CD14-positive monocyte (primary cell): Measurements from ENCODE around the gene BTBD1. TPM values are rescaled to one million over a fixed set of nuclear protein-coding genes. Genes with fewer than 3 reads are reported as not detected.
A peak's percentile ranks its signal among the peaks of the same experiment; 100 is the strongest.

Experiments used
- DNase-seq, 3 donors: peaks; one replicate each; pipeline ENCODE4 v3.0.0-alpha.2; 2011 to 2022
- H2AFZ ChIP-seq: 2 replicates; pipeline ENCODE4 v1.6.0; 2012; ENCODE audit warnings: mild to moderate bottlenecking, low read depth, low read length, inconsistent platforms; ENCODE audit not compliant: insufficient read depth, poor library complexity, severe bottlenecking
- H3K27ac ChIP-seq, 2 donors: 1 replicate in 1 of 2; 2 replicates in 1 of 2; pipeline ENCODE4 v1.5.1; 2012 to 2013; ENCODE audit warnings: low read length in 2 of 2, control low read depth in 1 of 2, inconsistent platforms in 1 of 2, low read depth in 1 of 2, mild to moderate bottlenecking in 1 of 2
- H3K27me3 ChIP-seq, 2 donors: one replicate each; pipeline versions ENCODE4 v1.6.0 to v1.6.1; 2011 to 2013; ENCODE audit warnings: low read length in 2 of 2; ENCODE audit not compliant: control insufficient read depth in 2 of 2, insufficient read depth in 2 of 2
- H3K36me3 ChIP-seq, 2 donors: replicated peaks in 1 of 2; 1 replicate in 1 of 2; 2 replicates in 1 of 2; pipeline versions ENCODE4 v1.5.1 to v1.6.1; 2012 to 2013; ENCODE audit warnings: low read length in 2 of 2, control low read depth in 1 of 2, inconsistent platforms in 1 of 2, mild to moderate bottlenecking in 1 of 2; ENCODE audit not compliant: insufficient read depth in 2 of 2, control insufficient read depth in 1 of 2
- H3K4me1 ChIP-seq, 2 donors: 1 replicate in 1 of 2; 2 replicates in 1 of 2; pipeline versions ENCODE4 v1.5.1 to v1.6.1; 2012 to 2013; ENCODE audit warnings: low read length in 2 of 2, control low read depth in 1 of 2, inconsistent platforms in 1 of 2, mild to moderate bottlenecking in 1 of 2, moderate library complexity in 1 of 2; ENCODE audit not compliant: insufficient read depth in 2 of 2, control insufficient read depth in 1 of 2
- H3K4me2 ChIP-seq: replicated peaks from 2 replicates; pipeline ENCODE3; 2012; ENCODE audit warnings: low read length, moderate library complexity, mild to moderate bottlenecking; ENCODE audit not compliant: poor library complexity, severe bottlenecking; ENCODE audit errors: extremely low read depth
- H3K4me3 ChIP-seq, 3 experiments: fragments of 200-600 bp in 1 of 3; sonication (generic) in 1 of 3; replicated peaks in 1 of 3; 1 replicate in 2 of 3; 2 replicates in 1 of 3; pipeline ENCODE4 v1.5.1; 2011 to 2013; ENCODE audit warnings: low read length in 3 of 3, mild to moderate bottlenecking in 3 of 3, control low read depth in 2 of 3, low read depth in 2 of 3, inconsistent platforms in 1 of 3, moderate library complexity in 1 of 3
- H3K79me2 ChIP-seq: 2 replicates; pipeline ENCODE4 v1.6.0; 2012; ENCODE audit warnings: mild to moderate bottlenecking, control low read depth, inconsistent platforms, low read length, moderate library complexity; ENCODE audit not compliant: insufficient read depth
- H3K9ac ChIP-seq: 2 replicates; pipeline ENCODE4 v1.6.0; 2017; ENCODE audit warnings: low read length, mild to moderate bottlenecking; ENCODE audit not compliant: insufficient read depth, poor library complexity, severe bottlenecking
- H3K9me3 ChIP-seq, 2 donors: replicated peaks in 1 of 2; 1 replicate in 1 of 2; 2 replicates in 1 of 2; pipeline versions ENCODE4 v1.5.1 to v1.6.1; 2012 to 2013; ENCODE audit warnings: low read length in 2 of 2, control low read depth in 1 of 2; ENCODE audit not compliant: control insufficient read depth in 1 of 2, insufficient read depth in 1 of 2
- H4K20me1 ChIP-seq: 2 replicates; pipeline ENCODE4 v1.6.0; 2012; ENCODE audit warnings: mild to moderate bottlenecking, low read length, control low read depth, moderate library complexity; ENCODE audit not compliant: insufficient read depth
- H3K27ac Mint-ChIP-seq, 7 donors: one replicate each; pipeline ENCODE4 v1.8.0; 2020; ENCODE audit warnings: mild to moderate bottlenecking in 7 of 7, mixed read lengths in 7 of 7, moderate library complexity in 6 of 7, inconsistent platforms in 2 of 7
- H3K27me3 Mint-ChIP-seq, 3 donors: one replicate each; pipeline ENCODE4 v1.8.0; 2021 to 2022; ENCODE audit warnings: low read depth in 3 of 3, mild to moderate bottlenecking in 3 of 3, mixed read lengths in 3 of 3, moderate library complexity in 3 of 3, inconsistent platforms in 1 of 3
- H3K36me3 Mint-ChIP-seq, 2 donors: one replicate each; pipeline ENCODE4 v1.8.0; 2020; ENCODE audit warnings: mixed read lengths in 2 of 2, inconsistent platforms in 1 of 2, mild to moderate bottlenecking in 1 of 2
- H3K4me1 Mint-ChIP-seq: one replicate; pipeline ENCODE4 v1.8.0; 2020; ENCODE audit warnings: mild to moderate bottlenecking, mixed read lengths
- H3K4me3 Mint-ChIP-seq, 2 donors: one replicate each; pipeline ENCODE4 v1.8.0; 2020; ENCODE audit warnings: mild to moderate bottlenecking in 2 of 2, mixed read lengths in 2 of 2, moderate library complexity in 1 of 2
- H3K9me3 Mint-ChIP-seq, 7 donors: one replicate each; pipeline ENCODE4 v1.8.0; 2020 to 2022; ENCODE audit warnings: mixed read lengths in 7 of 7, mild to moderate bottlenecking in 6 of 7, moderate library complexity in 6 of 7, inconsistent platforms in 2 of 7
- CTCF ChIP-seq: fragments of 200-600 bp; IDR thresholded peaks from one replicate; pipeline ENCODE4 v1.8.0; 2022; ENCODE audit warnings: antibody characterized with exemption, mild to moderate bottlenecking
- WGBS: methylation state at CpG from one replicate; pipeline ENCODE4 v1.1.5; 2013; ENCODE audit warnings: missing lambda C conversion rate; ENCODE audit not compliant: insufficient coverage; 5-methylcytosine and 5-hydroxymethylcytosine counted together
- intact Hi-C, 2 donors: fragments of 100-400 bp; cut with micrococcal nuclease; formaldehyde crosslinking; loops; one replicate each; pipeline versions ENCODE4 v1.15.0 to v1.15.1; 2023
- polyA plus RNA-seq, 3 donors: library from polyadenylated mRNA; depleted of rRNA in 1 of 3; unstranded in 2 of 3; stranded (reverse) in 1 of 3; fragments of 300-500 nt in 2 of 3; fragments of >200 nt in 1 of 3; fragmentation: Illumina TruSeq in 2 of 3; gene quantifications; 1 replicate in 2 of 3; 2 replicates in 1 of 3; pipeline ENCODE4 v1.2.3, GENCODE V29; 2012 to 2021

Gene BTBD1
- polyA plus RNA-seq, 3 donors = 18.0 to 48.8 (median 37.2) TPM

- Histone ChIP-seq H3K9me3 (no peaks in the 10 kb centered on the region), H3K27ac (no peak overlapping the region), H3K36me3 (peaks cover 61 to 97% of the 10 kb centered on the region in 2 donors), H3K4me3 (no peak overlapping the region), H3K9ac (no peak overlapping the region), H2AFZ (no peak overlapping the region), H4K20me1 (peaks cover 89% of the 10 kb centered on the region), H3K4me1 (no peaks in the 10 kb centered on the region), H3K79me2 (peaks cover 40% of the 10 kb centered on the region), H3K4me2 (no peak overlapping the region), H3K27me3 (no peaks in the 10 kb centered on the region)
- Mint-ChIP-seq H3K27me3 (no peaks in the 10 kb centered on the region), H3K4me1 (peaks cover 2% of the 10 kb centered on the region), H3K36me3 (peaks cover 73 to 90% of the 10 kb centered on the region in 2 donors), H3K4me3 (no peak overlapping the region), H3K9me3 (peaks cover 0 to 2% (median 0%) of the 10 kb centered on the region in 7 donors), H3K27ac (no peak overlapping the region)
- intact Hi-C loops = no loop called here
- DNase-seq = no peak
- WGBS = 92% methylated on average over 7 of the region's 12 CpGs
- no peak for TF ChIP-seq CTCF
These were observed 22.9 kb downstream of the BTBD1 start for GRCh38 chr15:83044156-83044555.

- Histone ChIP-seq H3K79me2 (peaks cover 76% of the 10 kb centered on the region), H3K4me3 (no peak overlapping the region), H4K20me1 (peaks cover 96% of the 10 kb centered on the region), H3K4me1 (no peaks in the 10 kb centered on the region), H2AFZ (no peak overlapping the region), H3K9ac (no peak overlapping the region), H3K27me3 (no peaks in the 10 kb centered on the region), H3K36me3 (peaks cover 33 to 80% of the 10 kb centered on the region in 2 donors), H3K9me3 (no peaks in the 10 kb centered on the region), H3K4me2 (no peak overlapping the region), H3K27ac (no peak overlapping the region)
- no peak for DNase-seq
- intact Hi-C loops = no loop called here
- H3K27ac Mint-ChIP-seq = peak overlapping the region in 6 of 7 donors; percentile 0 to 73 (median 30)
- peaks cover 63 to 81% of the 10 kb centered on the region in 2 donors for H3K36me3 Mint-ChIP-seq
- TF ChIP-seq CTCF = no peak
- H3K27me3 Mint-ChIP-seq = no peaks in the 10 kb centered on the region
- H3K4me1 Mint-ChIP-seq = peaks cover 4% of the 10 kb centered on the region
- no peak overlapping the region for H3K4me3 Mint-ChIP-seq
- WGBS = 80% methylated on average over 1 of the region's 1 CpG
- peaks cover 0 to 2% (median 0%) of the 10 kb centered on the region in 7 donors for H3K9me3 Mint-ChIP-seq
These were observed 27.8 kb downstream of the BTBD1 start for GRCh38 chr15:83039206-83039605.
